Pancreas (tissue), 10 donors: ENCODE measurements around the gene DNAJB11. TPM values are rescaled to one million over a fixed set of nuclear protein-coding genes. Genes with fewer than 3 reads are reported as not detected.

Experiments used
- ATAC-seq, 4 donors: fragments of 200-7000 bp; cut with Tn5 transposase; one replicate each; pipeline versions ENCODE4 v1.8.0 to v1.9.1; 2020; ENCODE audit warnings: mild to moderate bottlenecking in 4 of 4, moderate library complexity in 4 of 4
- DNase-seq, 6 donors: peaks; one replicate each; pipeline ENCODE4 v3.0.0-alpha.2; 2020
- FAIRE-seq: peaks from 2 replicates; lab custom pipeline; 2012; peaks lifted over from hg19 to GRCh38; lab: Jason Lieb, UNC
- H3K27ac ChIP-seq, 4 donors: fragments of 200-600 bp; sonication (generic); 1 replicate in 3 of 4; 2 replicates in 1 of 4; pipeline versions ENCODE4 v1.5.0 to v1.8.0; 2020
- H3K27me3 ChIP-seq, 4 donors: fragments of 200-600 bp; one replicate each; pipeline ENCODE4 v1.8.0; 2021
- H3K36me3 ChIP-seq, 3 donors: fragments of 200-600 bp; sonication (generic) in 1 of 3; one replicate each; pipeline versions ENCODE4 v1.5.0 to v1.8.0; 2020 to 2021
- H3K4me1 ChIP-seq, 3 donors: fragments of 200-600 bp; one replicate each; pipeline ENCODE4 v1.8.0; 2021
- H3K4me3 ChIP-seq, 4 donors: fragments of 200-600 bp; sonication (generic) in 2 of 4; one replicate each; pipeline versions ENCODE4 v1.5.0 to v1.8.0; 2020 to 2021
- H3K9me3 ChIP-seq, 4 donors: fragments of 200-600 bp; one replicate each; pipeline ENCODE4 v1.8.0; 2021
- CTCF ChIP-seq, 4 donors: fragments of 200-600 bp; sonication (generic) in 3 of 4; IDR thresholded peaks; one replicate each; pipeline versions ENCODE4 v1.5.0 to v1.8.0; 2021; ENCODE audit warnings: antibody characterized with exemption in 4 of 4
- WGBS, 2 donors: extraction: QIAGEN DNeasy Blood & Tissue Kit; methylation state at CpG; one replicate each; pipeline ENCODE4 v1.1.7; 2013; 5-methylcytosine and 5-hydroxymethylcytosine counted together
- intact Hi-C, 3 donors: fragments of 100-400 bp; cut with DNase I; formaldehyde crosslinking; loops; one replicate each; pipeline versions ENCODE4 v1.11.1 to v1.14.2; 2022
- polyA plus RNA-seq, 2 donors: library from polyadenylated mRNA; stranded (reverse); fragments of 200-250 nt; gene quantifications; one replicate each; pipeline ENCODE4 v1.2.3, GENCODE V29; 2013
- total RNA-seq, 6 donors: library from RNA; stranded (reverse); fragmentation: NEBNext Ultra II Directional in 4 of 6; extraction: Animal tissue kit (Norgen Biotek cat#: 25700) in 4 of 6; gene quantifications; one replicate each; pipeline versions ENCODE4 v1.2.1 to v1.2.4, GENCODE V29; 2021 to 2023
- donor health status: healthy with polysubstance abuse.
- donor health status: DM: no; HTN: no; CAD: no; lungs with moderate emphysema.
- donor health status: DM: no; HTN: no; CAD: no.
- donor health status: control.
- donor health status: control.
- donor health status: Bipolar disorder and iron deficiency.
- donor health status: DM: yes; HTN: yes; CAD: no.
- donor health status: DM: no; HTN: no; CAD: no.
- donor health status: DM: no; HTN: no; CAD: no.
- donor health status: DM: yes; HTN: yes; CAD: no.

The DNAJB11 gene
- total and polyA plus RNA-seq, 8 donors, result 21.9 to 52.6 (median 31.5) TPM

GRCh38 chr3:186590580-186591295, 20.2 kb downstream of the DNAJB11 start:
- peaks cover 12 to 29% (median 22%) of the 10 kb centered on the region in 3 donors for H3K4me1 ChIP-seq
- FAIRE-seq (no peak), ATAC-seq (no peak), DNase-seq (no peak)
- H3K9me3 ChIP-seq, result no peaks in the 10 kb centered on the region
- peaks cover 0 to 4% (median 0%) of the 10 kb centered on the region in 3 donors for H3K36me3 ChIP-seq
- WGBS, 2 donors, result 75 to 83% methylated on average over 7 of the region's 7 CpGs
- H3K27me3 ChIP-seq, result no peaks in the 10 kb centered on the region
- no peak for TF ChIP-seq CTCF (IDR thresholded peaks at IDR 0.05)
- no peak overlapping the region for H3K4me3 ChIP-seq
- H3K27ac ChIP-seq, result peak overlapping the region in 2 of 4 donors; percentile 53 to 71
- intact Hi-C loops, result no loop called here

- FAIRE-seq, result no peak
- TF ChIP-seq CTCF (IDR thresholded peaks at IDR 0.05), result no peak
- ATAC-seq, result no peak
- no peak for DNase-seq
- H3K9me3 ChIP-seq, result no peaks in the 10 kb centered on the region
- H3K27ac ChIP-seq, result no peak overlapping the region
- H3K4me1 ChIP-seq, result peaks cover 12 to 29% (median 22%) of the 10 kb centered on the region in 3 donors
- 94 to 100% methylated on average over 4 of the region's 4 CpGs for WGBS, 2 donors
- no peaks in the 10 kb centered on the region for H3K36me3 ChIP-seq
- intact Hi-C loops, result no loop called here
- no peaks in the 10 kb centered on the region for H3K27me3 ChIP-seq
- H3K4me3 ChIP-seq, result no peak overlapping the region
These were observed 22.2 kb downstream of the DNAJB11 start for GRCh38 chr3:186592682-186593081.

GRCh38 chr3:186593862-186594261, 23.3 kb downstream of the DNAJB11 start:
- DNase-seq (no peak), ATAC-seq (peak in 3 of 4 donors; percentile 17 to 38 (median 31)), FAIRE-seq (no peak)
- H3K27ac ChIP-seq, result peak overlapping the region; percentile 23 to 68 (median 46)
- H3K36me3 ChIP-seq, result no peaks in the 10 kb centered on the region
- intact Hi-C loops, result no loop called here
- H3K4me1 ChIP-seq, result peaks cover 12 to 29% (median 22%) of the 10 kb centered on the region in 3 donors
- no peak for TF ChIP-seq CTCF (IDR thresholded peaks at IDR 0.05)
- WGBS, 2 donors, result 41 to 46% methylated on average over 3 of the region's 3 CpGs
- H3K9me3 ChIP-seq, result no peaks in the 10 kb centered on the region
- no peaks in the 10 kb centered on the region for H3K27me3 ChIP-seq
- no peak overlapping the region for H3K4me3 ChIP-seq

GRCh38 chr3:186594591-186595113, 24.1 kb downstream of the DNAJB11 start:
- Histone ChIP-seq H3K9me3 (no peaks in the 10 kb centered on the region), H3K27me3 (no peaks in the 10 kb centered on the region), H3K36me3 (no peaks in the 10 kb centered on the region), H3K27ac (peak overlapping the region; percentile 23 to 68 (median 46)), H3K4me3 (no peak overlapping the region), H3K4me1 (peaks cover 12 to 28% (median 25%) of the 10 kb centered on the region in 3 donors)
- intact Hi-C loops, result no loop called here
- no peak for FAIRE-seq
- DNase-seq, result peak in 5 of 6 donors; percentile 33 to 61 (median 51)
- peak; percentile 67 to 84 (median 74) for ATAC-seq
- TF ChIP-seq CTCF (IDR thresholded peaks at IDR 0.05), result no peak
- WGBS, 2 donors, result 42 to 47% methylated on average over 6 of the region's 6 CpGs
